HG03103 (cell line): Measurements from ENCODE around the gene CTBP2.
"Not testable (repeated sequence)": the region's sequence is repeated elsewhere in the genome, so short reads cannot be mapped to it uniquely, and the experiment has no call there.

Source experiments
- ATAC-seq: cut with Tn5 transposase; IDR thresholded peaks from one replicate; pipeline ENCODE4 v1.9.1; 2021; ENCODE audit warnings: low read depth; ENCODE audit not compliant: unreplicated experiment

The CTBP2 gene

GRCh38 chr10:125093974-125094705 lies 66.2 kb downstream of the CTBP2 start:
- ATAC-seq, result no peak

GRCh38 chr10:125093199-125093973 lies 67.0 kb downstream of the CTBP2 start:
- no peak for ATAC-seq

- no peak for ATAC-seq
Measured at GRCh38 chr10:125092564-125093031, 67.8 kb downstream of the CTBP2 start.

GRCh38 chr10:125091891-125092290 lies 68.5 kb downstream of the CTBP2 start:
- no peak for ATAC-seq

GRCh38 chr10:125089469-125089868 lies 70.9 kb downstream of the CTBP2 start:
- ATAC-seq, result no peak

- ATAC-seq, result no peak
Measured at GRCh38 chr10:125087897-125088215, 72.5 kb downstream of the CTBP2 start.

- no peak for ATAC-seq
Measured at GRCh38 chr10:125087191-125087896, 73.0 kb downstream of the CTBP2 start.

- ATAC-seq, result no peak
Measured at GRCh38 chr10:125086691-125087090, 73.7 kb downstream of the CTBP2 start.

- no peak for ATAC-seq
Measured at GRCh38 chr10:125085258-125086054, 74.9 kb downstream of the CTBP2 start.

GRCh38 chr10:125084614-125085257 lies 75.6 kb downstream of the CTBP2 start:
- no peak for ATAC-seq

- ATAC-seq, result no peak
Measured at GRCh38 chr10:125084191-125084613, 76.2 kb downstream of the CTBP2 start.

GRCh38 chr10:125083576-125083920 lies 76.8 kb downstream of the CTBP2 start:
- no peak for ATAC-seq

- no peak for ATAC-seq
Measured at GRCh38 chr10:125082881-125083575, 77.3 kb downstream of the CTBP2 start.

- not testable (repeated sequence) for ATAC-seq
Measured at GRCh38 chr10:125082471-125082870, 77.9 kb downstream of the CTBP2 start.

- no peak for ATAC-seq
Measured at GRCh38 chr10:125081931-125082330, 78.4 kb downstream of the CTBP2 start.

- no peak for ATAC-seq
Measured at GRCh38 chr10:125080984-125081383, 79.4 kb downstream of the CTBP2 start.

GRCh38 chr10:125080296-125080695 lies 80.1 kb downstream of the CTBP2 start:
- no peak for ATAC-seq

GRCh38 chr10:125079091-125079600 lies 81.2 kb downstream of the CTBP2 start:
- ATAC-seq, result no peak

GRCh38 chr10:125076891-125077541 lies 83.3 kb downstream of the CTBP2 start:
- ATAC-seq, result no peak
